ENCODE measurements around the gene DYTN.
A peak's percentile ranks its signal among the peaks of the same experiment; 100 is the strongest.
"Not testable (repeated sequence)": the region's sequence is repeated elsewhere in the genome, so short reads cannot be mapped to it uniquely, and the experiment has no call there.

The DYTN gene

GRCh38 chr2:206718296-206718695 lies at the start of gene DYTN:
TSS of gene DYTN (minus strand) at chr2:206718396. CDS start at chr2:206718279, 117 bp downstream.
- no peak for FAIRE-seq

- FAIRE-seq = no peak
These were observed 48.1 kb upstream of the DYTN start for GRCh38 chr2:206766057-206766930.

- peak; percentile 68 for FAIRE-seq
These were observed 47.3 kb upstream of the DYTN start, which contains the start of the genes FASTKD2 and MDH1B for GRCh38 chr2:206765242-206766056. TSS of gene FASTKD2 (plus strand) at chr2:206765606. CDS start at chr2:206766694, 1,088 bp downstream. TSS of gene MDH1B (minus strand) at chr2:206765328. CDS start at chr2:206765271, 57 bp downstream.

GRCh38 chr2:206764673-206765241 lies 46.6 kb upstream of the DYTN start:
- FAIRE-seq = no peak

GRCh38 chr2:206756816-206757215 lies 38.6 kb upstream of the DYTN start:
- FAIRE-seq = no peak

- no peak for FAIRE-seq
These were observed 22.6 kb upstream of the DYTN start for GRCh38 chr2:206740800-206741199.

- FAIRE-seq = no peak
These were observed 21.1 kb upstream of the DYTN start for GRCh38 chr2:206739271-206739670.

GRCh38 chr2:206736935-206737334 lies 18.7 kb upstream of the DYTN start:
- FAIRE-seq = no peak

GRCh38 chr2:206733341-206733740 lies 15.1 kb upstream of the DYTN start:
- no peak for FAIRE-seq

GRCh38 chr2:206728277-206729199 lies 10.3 kb upstream of the DYTN start:
- FAIRE-seq = no peak

- FAIRE-seq = no peak
These were observed 9.1 kb upstream of the DYTN start for GRCh38 chr2:206727287-206727686.

- no peak for FAIRE-seq
These were observed 5.1 kb upstream of the DYTN start for GRCh38 chr2:206723288-206723687.

GRCh38 chr2:206721256-206721920 lies 3.2 kb upstream of the DYTN start:
- FAIRE-seq = no peak

GRCh38 chr2:206716623-206717022 lies 1.6 kb downstream of the DYTN start:
- FAIRE-seq = no peak

GRCh38 chr2:206715183-206715582 lies 3.0 kb downstream of the DYTN start:
- not testable (repeated sequence) for FAIRE-seq

GRCh38 chr2:206713746-206714145 lies 4.5 kb downstream of the DYTN start:
- no peak for FAIRE-seq

GRCh38 chr2:206708286-206708685 lies 9.9 kb downstream of the DYTN start:
- no peak for FAIRE-seq

- FAIRE-seq = no peak
These were observed 11.0 kb downstream of the DYTN start for GRCh38 chr2:206707164-206707701.

GRCh38 chr2:206701952-206702605 lies 16.1 kb downstream of the DYTN start:
- no peak for FAIRE-seq

GRCh38 chr2:206700156-206700555 lies 18.0 kb downstream of the DYTN start:
- no peak for FAIRE-seq

- FAIRE-seq = no peak
These were observed 19.4 kb downstream of the DYTN start for GRCh38 chr2:206698811-206699210.
